IMR-90 (cell line): ENCODE measurements around the gene RAD51B. TPM values are rescaled to one million over a fixed set of nuclear protein-coding genes. Genes with fewer than 3 reads are reported as not detected.

Experiments
- ATAC-seq: fragments of 200-7000 bp; cut with Tn5 transposase; 2 replicates; pipeline ENCODE4 v1.9.1; 2020; ENCODE audit warnings: low read depth, mild to moderate bottlenecking, moderate library complexity
- BruUV-seq: library from RNA; stranded (reverse); fragments of 400-500 nt; replicated peaks from 2 replicates; lab custom pipeline; 2021; lab: Mats Ljungman, UMichigan
- CTCF ChIA-PET: fragments of 300-600 bp; formaldehyde crosslinking; extraction: SDS; loops from one replicate; lab custom pipeline; 2021; ENCODE audit warnings: antibody characterized with exemption; lab: Yijun Ruan, JAX
- POLR2A ChIA-PET: fragments of 300-600 bp; sonication (Branson Sonifier 250); formaldehyde crosslinking; loops from one replicate; lab custom pipeline; 2022; ENCODE audit warnings: antibody characterized with exemption; ENCODE audit not compliant: unreplicated experiment; lab: Charles Lee
- DNase-seq: peaks from one replicate; pipeline ENCODE4 v3.0.0; 2013
- H2AFZ ChIP-seq: replicated peaks from 2 replicates; pipeline ENCODE3; 2013; ENCODE audit warnings: low read length, mild to moderate bottlenecking; ENCODE audit not compliant: poor library complexity
- H2AK5ac ChIP-seq: 2 replicates; pipeline ENCODE4 v1.6.1; 2013; ENCODE audit warnings: low read depth, low read length, inconsistent platforms
- H2AK9ac ChIP-seq: replicated peaks from 2 replicates; pipeline ENCODE3; 2013; ENCODE audit warnings: mild to moderate bottlenecking, low read depth, low read length, moderate library complexity; ENCODE audit not compliant: poor library complexity
- H2BK120ac ChIP-seq: 2 replicates; pipeline ENCODE4 v1.6.1; 2013; ENCODE audit warnings: low read depth, low read length, inconsistent platforms
- H2BK15ac ChIP-seq: 3 replicates; pipeline ENCODE4 v1.6.1; 2013; ENCODE audit warnings: low read depth, low read length, inconsistent platforms
- H2BK20ac ChIP-seq: 2 replicates; pipeline ENCODE4 v1.6.1; 2013; ENCODE audit warnings: low read depth, mild to moderate bottlenecking, inconsistent platforms, low read length, moderate library complexity
- H2BK5ac ChIP-seq: 2 replicates; pipeline ENCODE4 v1.6.1; 2013; ENCODE audit warnings: mild to moderate bottlenecking, low read depth, low read length, inconsistent platforms; ENCODE audit not compliant: poor library complexity, severe bottlenecking
- H3K14ac ChIP-seq: replicated peaks from 2 replicates; pipeline ENCODE4 v1.6.1; 2013; ENCODE audit warnings: low read depth, low read length, inconsistent platforms
- H3K18ac ChIP-seq: 2 replicates; pipeline ENCODE4 v1.6.1; 2013; ENCODE audit warnings: low read depth, low read length, control low read depth
- H3K23ac ChIP-seq: 2 replicates; pipeline ENCODE4 v1.6.1; 2013; ENCODE audit warnings: low read depth, low read length, inconsistent platforms
- H3K27ac ChIP-seq: 2 replicates; pipeline ENCODE4 v1.5.1; 2013; ENCODE audit warnings: mild to moderate bottlenecking, control low read depth, low read length; ENCODE audit not compliant: insufficient read depth
- H3K27me3 ChIP-seq: 2 replicates; pipeline ENCODE4 v1.6.1; 2013; ENCODE audit warnings: low read length; ENCODE audit not compliant: control insufficient read depth, insufficient read depth
- H3K36me3 ChIP-seq: 2 replicates; pipeline ENCODE4 v1.6.1; 2013; ENCODE audit warnings: low read length, mixed read lengths; ENCODE audit not compliant: control insufficient read depth, insufficient read depth
- H3K4ac ChIP-seq: 2 replicates; pipeline ENCODE4 v1.6.1; 2013; ENCODE audit warnings: low read depth, low read length, inconsistent platforms
- H3K4me1 ChIP-seq: 2 replicates; pipeline ENCODE4 v1.6.1; 2013; ENCODE audit warnings: low read length, mixed read lengths; ENCODE audit not compliant: control insufficient read depth, insufficient read depth
- H3K4me2 ChIP-seq: 2 replicates; pipeline ENCODE4 v1.6.1; 2013; ENCODE audit warnings: low read depth, mild to moderate bottlenecking, control low read depth, low read length, moderate library complexity
- H3K4me3 ChIP-seq: 2 replicates; pipeline ENCODE4 v1.5.1; 2013; ENCODE audit warnings: low read depth, mild to moderate bottlenecking, control low read depth, low read length, moderate library complexity; ENCODE audit not compliant: insufficient read depth
- H3K56ac ChIP-seq: 2 replicates; pipeline ENCODE4 v1.6.1; 2013; ENCODE audit warnings: low read length, inconsistent platforms; ENCODE audit not compliant: insufficient read depth; ENCODE audit errors: extremely low read depth
- H3K79me1 ChIP-seq, 2 experiments: 2 replicates each; pipeline ENCODE4 v1.6.1; 2013; ENCODE audit warnings: low read length in 2 of 2, inconsistent platforms in 1 of 2, low read depth in 1 of 2
- H3K9ac ChIP-seq: 2 replicates; pipeline ENCODE4 v1.6.1; 2013; ENCODE audit warnings: low read depth, low read length, control low read depth
- H3K9me1 ChIP-seq: 2 replicates; pipeline ENCODE4 v1.6.1; 2013; ENCODE audit warnings: low read length, inconsistent platforms; ENCODE audit not compliant: insufficient read depth
- H3K9me3 ChIP-seq: 2 replicates; pipeline ENCODE4 v1.6.1; 2013; ENCODE audit warnings: low read length; ENCODE audit not compliant: control insufficient read depth, insufficient read depth
- H4K20me1 ChIP-seq: 2 replicates; pipeline ENCODE4 v1.6.1; 2013; ENCODE audit warnings: low read length, inconsistent platforms; ENCODE audit not compliant: insufficient read depth
- H4K5ac ChIP-seq: 2 replicates; pipeline ENCODE4 v1.6.1; 2013; ENCODE audit warnings: mild to moderate bottlenecking, low read depth, low read length, control low read depth
- H4K8ac ChIP-seq, 2 experiments: 2 replicates each; pipeline ENCODE4 v1.6.1; 2013; ENCODE audit warnings: low read depth in 2 of 2, low read length in 2 of 2, control low read depth in 1 of 2, inconsistent platforms in 1 of 2
- H4K91ac ChIP-seq: 2 replicates; pipeline ENCODE4 v1.6.1; 2013; ENCODE audit warnings: low read depth, low read length, inconsistent platforms; ENCODE audit not compliant: insufficient read depth
- BHLHE40 ChIP-seq: fragments of 150-350 bp; IDR thresholded peaks from 2 replicates; pipeline ENCODE4 v1.6.1; 2016; ENCODE audit warnings: mild to moderate bottlenecking, low read depth, low read length
- CEBPB ChIP-seq: IDR thresholded peaks from 2 replicates; pipeline ENCODE4 v1.6.1; 2012; ENCODE audit warnings: low read depth, low read length, improper control_type of control experiment
- CTCF ChIP-seq: conservative IDR thresholded peaks from 2 replicates; pipeline ENCODE4 v1.5.1; 2012; ENCODE audit warnings: mild to moderate bottlenecking, low read depth, low read length, improper control_type of control experiment
- ELK1 ChIP-seq: fragments of 150-350 bp; IDR thresholded peaks from 2 replicates; pipeline ENCODE4 v1.6.1; 2016; ENCODE audit warnings: low read depth, mild to moderate bottlenecking, low read length, moderate library complexity, borderline replicate concordance
- FOS ChIP-seq: fragments of 150-350 bp; IDR thresholded peaks from 2 replicates; pipeline ENCODE4 v1.6.1; 2016; ENCODE audit warnings: low read depth, low read length
- MAFK ChIP-seq: IDR thresholded peaks from 2 replicates; pipeline ENCODE4 v1.6.1; 2012; ENCODE audit warnings: low read depth, low read length, improper control_type of control experiment
- MAZ ChIP-seq: IDR thresholded peaks from 2 replicates; pipeline ENCODE4 v1.6.1; 2012; ENCODE audit warnings: low read depth, mild to moderate bottlenecking, low read length, improper control_type of control experiment, moderate library complexity, borderline replicate concordance
- MXI1 ChIP-seq: IDR thresholded peaks from 2 replicates; pipeline ENCODE4 v1.6.1; 2012; ENCODE audit warnings: low read depth, mild to moderate bottlenecking, low read length, moderate library complexity, borderline replicate concordance
- NFE2L2 ChIP-seq: fragments of 150-350 bp; IDR thresholded peaks from 2 replicates; pipeline ENCODE4 v1.6.1; 2016; ENCODE audit warnings: low read depth, mild to moderate bottlenecking, low read length
- SMC3 ChIP-seq: fragments of 150-350 bp; IDR thresholded peaks from 2 replicates; pipeline ENCODE4 v1.6.1; 2016; ENCODE audit warnings: low read depth, mild to moderate bottlenecking, antibody characterized with exemption, low read length, moderate library complexity
- WGBS, 2 experiments: methylation state at CpG; one replicate each; pipeline versions ENCODE4 v1.1.5 to v1.1.7; 2013; ENCODE audit warnings: missing lambda C conversion rate in 2 of 2; ENCODE audit not compliant: insufficient read length in 1 of 2; ENCODE audit errors: extremely low coverage in 2 of 2; 5-methylcytosine and 5-hydroxymethylcytosine counted together
- dilution Hi-C: fragments of 300-500 bp; cut with HindIII; formaldehyde crosslinking; loops from one replicate; pipeline ENCODE4 v1.14.3; 2018; ENCODE audit warnings: low sequenced_read_pairs; ENCODE audit not compliant: unreplicated experiment
- in situ Hi-C: fragments of 300-500 bp; cut with MboI; formaldehyde crosslinking; loops from 3 replicates; pipeline ENCODE4 v1.14.3; 2019; ENCODE audit warnings: low sequenced_read_pairs, inconsistent platforms, mixed read lengths
- intact Hi-C: fragments of 100-400 bp; cut with micrococcal nuclease; formaldehyde crosslinking; loops from 2 replicates; pipeline ENCODE4 v1.10.0; 2022
- polyA plus RNA-seq, 3 experiments: library from polyadenylated mRNA; depleted of rRNA; stranded (reverse); fragments of >200 nt; gene quantifications; 2 replicates each; pipeline ENCODE4 v1.2.3, GENCODE V29; 2012; ENCODE audit warnings: low replicate concordance in 1 of 3
- total RNA-seq: library from RNA; depleted of rRNA; stranded (reverse); fragments of >200 nt; gene quantifications from 2 replicates; pipeline ENCODE4 v1.2.3, GENCODE V29; 2012

Gene RAD51B
- total and polyA plus RNA-seq, 2 of the 4 experiments (the other 2 are of a cell fraction) = 5.1 to 18.8 TPM

- Histone ChIP-seq H3K79me1 (peaks cover 0 to 6% of the 10 kb centered on the region in 2 experiments; a peak in 1 of 4 replicates), H3K27me3 (no peaks in the 10 kb centered on the region), H2BK15ac (peak overlapping the region; percentile 12; the same call in 1 of the 3 replicates), H2AK5ac (peak overlapping the region; percentile 66), H3K4me1 (peaks cover 26% of the 10 kb centered on the region), H2AFZ (no peak overlapping the region), H4K5ac (no peak overlapping the region), H3K4ac (0 out of 2 replicates have a peak overlapping the region, but pooled peaks have one; percentile 20), H3K23ac (no peak overlapping the region), H3K36me3 (no peaks in the 10 kb centered on the region), H2BK120ac (peak overlapping the region; percentile 30; the same call in 1 of the 2 replicates), H2BK5ac (no peak overlapping the region), H3K18ac (no peak overlapping the region), H3K4me3 (no peak overlapping the region), H4K8ac (no peak overlapping the region; a peak in 1 of 4 replicates), H3K9me1 (peaks cover 21% of the 10 kb centered on the region), H4K20me1 (no peaks in the 10 kb centered on the region), H3K9ac (no peak overlapping the region), H3K14ac (peak overlapping the region; percentile 27; the same call in 1 of the 2 replicates), H2AK9ac (no peak overlapping the region), H2BK20ac (peak overlapping the region; percentile 16; the same call in 1 of the 2 replicates), H3K9me3 (peaks cover 3% of the 10 kb centered on the region; the same call in 1 of the 2 replicates), H3K4me2 (no peak overlapping the region), H4K91ac (peak overlapping the region; percentile 23; the same call in 1 of the 2 replicates), H3K56ac (no peak overlapping the region), H3K27ac (no peak overlapping the region)
- WGBS, 2 experiments = 83% methylated on average over 1 of the region's 1 CpG; no CpG with 5 or more reads in 1 of the 2 experiments
- TF ChIP-seq ELK1 (no peak), BHLHE40 (no peak), MAZ (no peak), MXI1 (no peak), NFE2L2 (no peak), FOS (no peak), MAFK (no peak), CTCF (no peak), CEBPB (no peak), SMC3 (no peak)
- no peak for DNase-seq
- no TSS peak for BruUV-seq
- ChIA-PET CTCF (interaction anchor here (1.2 kb wide), 1 partner anchor 11 kb away, joined by 3 read pairs; no protein-coding TSS in a partner anchor), POLR2A (no interaction called here)
- dilution Hi-C loops = no loop called here
- ATAC-seq = no peak
- in situ Hi-C loops = no loop called here
- intact Hi-C loops = loop anchor here (1.0 kb wide), 1 partner anchor 30 kb away; no protein-coding TSS in a partner anchor
These were observed 958.1 kb downstream of the RAD51B start for GRCh38 chr14:68777644-68778043.
